GM19099 (cell line): Measurements from ENCODE around the gene CDC42BPG.

Source experiments
- POLR2A ChIP-seq: IDR thresholded peaks from 3 replicates; pipeline ENCODE4 v1.6.1; 2011; ENCODE audit warnings: low read depth; ENCODE audit not compliant: insufficient read length; ENCODE audit errors: extremely low read depth

The CDC42BPG gene

DNA sequence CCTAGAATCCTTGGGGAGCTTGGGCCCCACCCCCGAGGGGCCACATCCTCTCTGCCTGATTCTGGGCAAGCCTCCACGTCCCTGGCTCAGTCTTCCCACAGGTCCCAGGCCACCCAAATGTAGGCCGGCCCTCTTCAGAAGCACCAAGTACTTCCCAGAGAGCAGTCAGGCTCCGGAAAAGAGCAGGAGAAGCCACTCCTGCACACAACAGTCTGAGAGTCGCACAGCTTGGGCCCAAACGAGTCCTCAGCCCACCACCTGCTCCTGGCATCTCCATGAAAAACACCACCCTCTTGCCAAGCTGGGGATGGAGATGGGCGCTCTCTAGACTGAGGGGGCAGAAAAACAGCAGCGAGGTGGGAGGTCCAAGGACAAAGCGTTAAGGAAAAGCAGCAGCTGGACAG lies 18.5 kb upstream of the CDC42BPG start:
- TF ChIP-seq POLR2A, result no peak

DNA sequence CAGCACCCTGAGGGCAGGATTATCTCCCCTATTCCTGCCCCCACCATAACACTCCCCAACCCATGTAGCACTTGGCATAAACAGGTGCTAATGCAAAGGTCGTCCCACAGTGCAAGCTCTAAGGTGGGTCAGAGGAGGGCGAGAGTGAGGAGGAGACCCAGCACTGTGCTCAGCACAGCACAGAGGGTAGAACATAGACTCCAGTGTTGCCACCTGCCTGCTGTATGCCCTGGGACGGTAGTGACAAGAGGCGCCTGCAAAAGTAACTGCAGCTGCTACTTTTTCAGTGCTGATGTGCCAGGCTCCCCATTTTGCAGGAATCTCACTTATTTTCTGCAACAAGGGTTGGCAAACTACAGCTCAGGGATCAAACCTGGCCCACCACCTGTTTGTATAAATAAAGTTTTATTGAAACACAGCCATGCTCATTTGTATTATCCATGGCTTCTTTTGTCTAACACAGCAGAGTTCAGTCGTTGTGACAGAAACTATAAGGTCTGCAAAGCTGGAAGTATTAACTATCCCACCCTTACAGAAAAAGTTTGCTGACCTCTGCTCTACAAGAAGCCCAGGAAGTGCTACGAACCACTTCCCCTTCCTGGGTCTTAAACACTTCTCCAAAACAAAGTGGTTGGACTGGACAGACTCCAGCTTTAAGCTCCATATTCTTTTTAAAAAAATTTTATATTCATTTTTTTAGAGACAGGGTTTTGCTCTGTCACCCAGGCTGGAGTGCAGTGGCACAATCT lies 16.9 kb upstream of the CDC42BPG start:
- no peak for TF ChIP-seq POLR2A

DNA sequence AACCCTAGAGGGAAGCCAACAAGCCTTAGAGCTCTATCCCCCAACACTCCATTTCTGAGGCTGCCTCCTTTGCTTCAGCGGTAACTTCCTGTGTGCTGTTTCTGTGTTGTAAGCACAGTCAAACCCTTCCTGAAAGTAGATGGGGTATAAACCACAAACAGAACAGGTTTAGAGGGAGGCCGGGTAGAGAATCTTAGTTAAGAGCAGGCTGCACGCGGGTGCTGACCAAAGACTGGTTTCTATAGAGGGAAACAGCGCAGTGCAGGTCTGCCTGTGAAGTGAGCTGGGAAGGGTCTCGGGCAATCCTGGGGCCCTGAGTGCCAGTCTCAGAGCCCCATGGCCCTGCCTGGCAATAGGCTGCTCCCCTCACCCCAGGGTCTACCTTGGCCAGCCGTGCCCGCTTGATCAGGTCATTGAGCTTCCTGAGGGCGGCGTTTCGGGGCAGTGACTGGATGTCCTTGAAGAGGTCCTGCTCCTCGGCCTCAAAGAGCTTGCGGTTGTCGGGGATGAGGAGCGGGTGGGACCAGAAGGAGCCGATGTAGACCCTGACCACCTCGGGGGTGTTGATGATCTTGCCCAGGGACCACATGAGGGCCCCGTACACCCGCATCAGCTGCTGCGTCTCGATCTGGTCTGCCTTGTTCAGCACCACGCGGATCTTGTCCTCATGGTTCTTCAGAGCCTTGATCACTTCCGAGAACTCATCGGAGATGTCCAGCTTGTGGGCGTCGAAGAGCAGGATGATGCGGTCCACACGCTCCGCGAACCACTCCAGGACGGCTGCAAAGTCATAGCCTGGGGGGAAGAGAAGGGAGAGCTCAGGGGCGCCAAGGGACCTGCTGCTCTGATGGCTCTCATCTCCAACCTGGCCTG lies 15.3 kb upstream of the CDC42BPG start:
- TF ChIP-seq POLR2A, result peak; percentile 54

DNA sequence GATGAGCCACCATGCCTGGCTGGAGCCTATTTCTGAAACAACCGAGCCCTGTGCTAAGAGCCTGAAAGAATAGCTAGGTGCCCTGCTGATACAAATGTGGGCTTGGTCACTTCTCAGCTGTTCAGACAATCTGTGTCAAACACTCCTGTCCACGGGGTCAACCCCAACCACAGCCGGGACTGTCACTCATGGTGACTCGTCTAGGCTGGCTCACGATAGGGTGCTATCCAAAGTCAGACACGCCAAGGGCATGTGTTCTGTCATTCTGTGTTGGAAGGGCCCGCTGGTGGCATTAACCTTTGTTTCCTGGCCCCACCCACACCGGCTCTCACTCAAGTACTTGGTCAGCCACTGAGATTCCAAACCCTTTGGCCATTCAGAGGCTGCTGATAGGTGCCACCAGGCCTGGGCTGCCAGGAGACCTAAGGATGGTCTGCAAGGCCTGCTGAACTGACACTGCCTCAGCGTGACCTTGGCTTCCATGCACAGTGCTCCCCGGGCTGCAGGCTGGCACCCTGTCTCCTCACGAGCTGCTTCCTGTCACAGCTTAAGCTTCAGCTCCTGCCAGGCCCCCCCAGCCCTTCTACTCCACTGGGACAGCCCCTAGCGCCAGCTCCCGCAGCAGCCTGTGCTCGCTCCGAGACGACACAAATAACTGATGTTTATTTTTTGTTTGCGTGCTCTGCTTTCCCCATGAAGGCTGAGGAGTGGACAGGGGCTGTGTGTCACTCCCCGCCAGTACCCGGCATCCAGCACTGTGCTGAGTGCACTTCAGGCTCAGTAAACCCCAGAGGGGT lies 14.2 kb upstream of the CDC42BPG start:
- TF ChIP-seq POLR2A, result no peak

DNA sequence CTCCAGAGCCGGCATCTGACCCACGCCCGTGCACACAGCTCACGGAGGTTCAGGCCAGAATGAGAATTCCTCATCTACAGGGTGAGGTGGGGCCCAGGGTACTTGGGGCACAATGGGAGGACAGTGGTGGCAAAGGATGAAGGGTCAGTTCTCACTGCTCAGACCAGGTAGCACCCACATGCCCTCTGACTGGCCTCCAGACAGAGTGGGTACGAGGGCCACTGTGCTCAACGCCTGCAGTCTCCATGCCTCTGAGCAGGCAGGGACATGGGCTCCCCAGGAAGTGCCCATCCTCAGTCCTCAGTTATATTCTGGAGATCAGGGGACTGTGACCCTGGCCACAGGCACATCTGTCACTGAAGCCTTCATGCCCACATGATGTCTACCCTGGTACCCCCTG lies 13.0 kb upstream of the CDC42BPG start:
- no peak for TF ChIP-seq POLR2A

DNA sequence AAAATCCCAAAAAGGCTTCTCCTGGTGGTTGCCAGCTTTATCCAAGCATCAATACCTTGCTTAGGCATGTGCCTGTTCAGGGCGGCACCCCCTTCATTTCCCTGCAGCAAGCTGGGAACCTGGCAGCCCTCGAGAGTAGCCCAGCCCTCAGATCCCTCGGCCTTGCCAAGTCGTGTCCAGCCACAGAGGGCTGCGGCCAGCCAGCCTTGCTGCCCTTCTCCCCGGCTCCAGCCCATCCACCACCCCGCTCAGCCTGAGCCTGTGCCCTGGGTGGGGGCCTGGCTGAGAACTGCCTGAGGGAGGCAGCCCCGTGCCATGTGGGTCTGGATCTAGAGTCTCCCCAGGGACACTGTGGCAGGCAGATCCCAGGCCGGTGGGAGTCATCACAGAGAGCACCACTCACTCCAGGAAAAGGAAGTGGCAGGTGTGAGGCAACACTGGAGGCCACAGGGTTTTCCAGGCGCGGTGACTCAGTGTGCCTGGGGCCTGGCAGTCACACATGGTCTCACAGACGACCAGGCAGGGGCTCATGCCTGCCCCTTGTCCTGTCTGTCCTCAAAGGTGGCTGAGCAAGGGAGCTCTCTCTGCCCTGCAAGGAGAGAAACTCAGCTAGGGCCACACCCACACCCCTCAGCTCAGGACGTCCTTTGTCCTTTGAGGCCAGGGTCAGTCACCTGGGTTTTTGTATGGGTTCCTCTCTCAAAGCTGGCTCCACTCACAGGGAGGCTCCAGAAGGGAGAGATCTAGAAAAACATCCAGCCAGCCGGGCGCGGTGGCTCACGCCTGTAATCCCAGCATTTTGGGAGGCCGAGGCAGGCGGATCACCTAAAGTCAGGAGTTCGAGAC lies 12.2 kb upstream of the CDC42BPG start:
- TF ChIP-seq POLR2A, result no peak

DNA sequence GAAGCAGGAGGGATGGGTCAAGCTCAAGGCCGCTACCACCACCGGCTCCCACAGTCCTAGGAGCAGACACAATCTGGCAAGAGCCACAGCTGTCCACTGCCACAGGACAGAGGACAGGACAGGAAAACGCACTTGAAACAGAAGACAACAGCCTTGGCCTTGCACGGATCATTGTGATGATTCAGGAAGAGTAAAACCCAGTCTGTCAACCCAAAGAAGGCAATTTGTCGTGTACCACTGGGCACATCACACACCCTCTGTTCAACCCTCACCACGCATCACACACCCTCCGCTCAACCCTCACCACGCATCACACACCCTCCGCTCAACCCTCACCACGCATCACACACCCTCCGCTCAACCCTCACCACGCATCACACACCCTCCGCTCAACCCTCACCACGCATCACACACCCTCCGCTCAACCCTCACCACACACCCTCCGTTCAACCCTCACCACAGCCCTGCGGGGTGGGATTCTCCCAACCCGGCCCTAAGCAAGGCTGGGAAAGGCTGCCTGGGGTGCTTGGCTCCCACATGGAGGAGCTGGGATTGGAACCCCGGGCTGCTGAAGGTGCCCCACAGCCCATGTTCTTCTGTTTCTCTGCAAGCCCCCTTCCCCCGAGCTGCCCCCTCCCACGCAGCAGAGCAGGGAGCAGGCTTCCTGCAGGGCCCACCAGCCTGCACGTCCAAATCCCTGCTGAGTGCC lies 11.3 kb upstream of the CDC42BPG start:
- peak; percentile 18 for TF ChIP-seq POLR2A

DNA sequence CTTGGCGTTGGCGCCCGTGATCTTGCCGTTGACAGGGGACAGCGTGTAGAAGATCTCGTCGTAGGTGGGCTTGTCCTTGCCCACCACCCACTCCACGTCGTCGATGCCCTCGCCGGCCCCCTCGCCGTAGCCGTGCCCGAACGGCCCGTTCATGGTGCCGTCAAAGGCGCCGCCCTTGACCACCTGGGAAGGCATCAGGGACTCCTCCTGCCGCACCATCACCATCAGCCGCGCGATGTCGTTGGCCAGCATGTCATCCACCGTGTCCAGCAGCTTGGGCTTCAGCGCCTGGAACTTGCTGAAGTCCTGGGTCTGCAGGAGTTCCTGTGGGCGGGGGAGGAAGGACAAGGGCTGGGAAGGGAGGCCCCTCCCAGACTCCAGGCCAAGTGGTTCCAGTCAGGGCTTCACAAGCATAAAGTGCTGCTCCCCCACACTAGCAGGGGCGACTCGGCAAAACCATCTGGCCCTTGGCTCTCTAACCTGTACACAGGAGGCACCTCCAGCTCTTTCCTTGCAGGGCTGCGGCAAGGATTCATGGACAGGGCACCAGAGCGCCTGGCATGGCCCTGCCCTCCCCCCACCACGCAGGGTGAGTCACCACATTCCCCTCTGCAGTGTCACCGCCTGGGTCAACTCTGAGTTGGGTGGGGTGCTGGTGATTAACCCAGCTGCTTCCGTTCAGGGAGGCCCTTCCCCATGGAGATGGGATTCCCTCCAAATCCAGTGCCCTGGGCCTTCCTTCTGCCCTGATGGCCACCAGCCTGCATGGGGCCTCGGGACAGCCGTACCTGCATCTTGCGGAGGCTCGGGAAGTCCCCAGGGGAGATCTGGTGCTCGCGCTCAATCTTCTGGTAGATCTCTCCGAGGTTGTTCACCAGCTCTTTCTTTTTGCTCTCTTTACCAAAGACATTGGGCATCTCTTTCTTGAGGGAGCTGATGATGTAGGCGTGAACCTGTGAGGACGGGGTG lies 10.4 kb upstream of the CDC42BPG start:
- no peak for TF ChIP-seq POLR2A

DNA sequence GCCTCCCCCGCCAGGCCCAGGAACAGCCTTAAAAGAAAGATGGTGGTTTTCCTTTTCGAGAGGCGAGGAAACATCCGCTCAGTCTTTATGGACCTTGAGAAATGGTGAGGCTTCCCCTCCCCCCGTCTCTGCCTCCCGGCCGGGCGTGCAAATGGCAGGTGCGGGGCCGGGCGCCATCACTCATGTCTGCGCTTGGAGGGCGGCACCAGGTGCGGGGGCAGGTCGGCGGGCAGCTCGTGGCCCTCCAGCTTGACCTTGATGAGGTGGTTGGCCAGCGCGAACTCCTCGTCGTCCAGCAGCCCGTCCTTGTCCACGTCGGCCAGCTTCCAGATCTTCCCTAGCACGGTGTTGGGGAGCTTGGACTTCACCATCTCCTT lies 9.7 kb upstream of the CDC42BPG start:
- no peak for TF ChIP-seq POLR2A

DNA sequence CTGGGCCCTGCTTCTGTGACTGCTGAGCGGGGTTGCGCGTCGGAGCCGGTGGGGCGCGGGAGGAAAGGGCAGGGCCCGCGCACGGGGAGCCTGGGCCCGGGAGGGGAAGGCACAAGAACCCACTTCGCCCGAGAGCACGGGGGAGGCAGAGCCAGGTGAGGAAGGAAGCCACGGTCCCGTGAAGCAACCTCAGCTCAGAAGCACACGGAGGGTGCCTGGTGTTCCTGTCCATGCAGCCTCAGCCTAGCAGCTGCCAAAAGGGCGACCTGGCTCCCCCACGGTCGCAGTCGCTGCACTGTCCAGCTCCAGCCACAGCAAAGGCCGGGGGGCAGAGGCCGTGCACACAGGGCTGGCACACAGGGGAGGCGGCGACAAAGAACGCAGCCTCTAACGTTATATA lies 9.3 kb upstream of the CDC42BPG start:
- TF ChIP-seq POLR2A, result no peak

DNA sequence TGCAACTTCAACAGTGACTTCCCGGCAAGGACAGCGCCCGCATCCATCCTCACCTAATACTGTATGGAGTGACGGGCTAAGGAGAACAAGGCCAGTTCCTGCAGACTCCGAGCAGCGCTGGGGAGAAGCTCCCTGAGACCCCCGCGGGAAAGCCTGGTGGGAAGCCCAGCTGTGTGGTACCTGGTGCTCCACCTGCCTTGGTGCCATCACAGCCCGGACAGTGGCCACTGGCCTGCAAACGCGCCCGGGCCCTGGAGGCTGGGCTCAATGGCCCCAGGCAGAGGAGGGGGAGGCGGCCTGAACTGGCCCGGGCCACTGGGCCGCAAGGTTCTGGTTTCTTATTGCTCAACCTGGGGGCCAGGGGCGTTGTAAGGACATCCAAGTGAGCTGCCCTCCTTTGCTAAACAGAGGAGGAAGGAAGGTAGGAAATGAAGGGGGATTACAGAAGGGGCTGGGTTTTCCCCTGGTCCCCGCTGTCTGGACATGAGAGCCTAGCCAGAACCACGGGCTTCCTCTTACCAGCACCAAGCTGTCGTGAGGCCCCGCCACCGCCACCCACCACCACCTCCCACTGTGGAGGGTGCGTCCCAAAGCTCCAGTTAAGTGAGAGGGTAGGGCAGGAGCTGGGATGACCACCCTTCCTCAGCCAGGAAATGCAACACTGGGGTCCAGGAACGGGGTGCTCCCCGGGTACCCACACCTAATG lies 8.5 kb upstream of the CDC42BPG start:
- TF ChIP-seq POLR2A, result no peak

DNA sequence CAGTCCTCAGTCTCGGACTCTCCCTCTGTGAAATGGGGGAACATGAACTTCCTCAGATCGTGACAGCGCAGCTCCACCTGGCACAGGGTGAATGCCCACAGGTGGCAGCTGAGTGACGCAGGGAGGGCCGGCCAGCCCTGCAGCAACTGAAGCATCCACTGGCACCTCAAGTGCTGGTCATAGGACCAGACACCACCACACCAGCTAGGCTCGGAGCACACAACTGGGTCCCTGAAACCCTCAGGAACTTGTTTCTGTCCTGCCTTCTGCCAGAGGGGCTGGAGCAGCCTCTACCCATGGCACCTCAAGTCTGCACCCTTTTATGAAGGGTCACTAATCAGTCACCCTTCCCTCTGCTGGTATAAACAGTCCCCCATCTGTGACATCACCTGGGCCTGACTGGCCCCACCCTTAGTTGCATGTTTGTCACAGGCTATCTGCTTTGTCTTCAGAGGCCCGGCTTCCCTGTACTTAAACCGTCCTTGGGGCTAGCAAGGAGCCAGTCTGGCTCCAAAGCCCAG lies 7.4 kb upstream of the CDC42BPG start:
- TF ChIP-seq POLR2A, result no peak
